Myocyte (in vitro differentiated cells): Measurements from ENCODE around the gene ABCF2. TPM values are rescaled to one million over a fixed set of nuclear protein-coding genes. Genes with fewer than 3 reads are reported as not detected.

Experiments
- DNase-seq: peaks from one replicate; pipeline ENCODE4 v3.0.0-alpha.2; 2012; ENCODE audit warnings: low read depth
- total RNA-seq: library from RNA; depleted of rRNA; stranded (reverse); fragments of >200 nt; gene quantifications from 2 replicates; pipeline ENCODE4 v1.2.3, GENCODE V29; 2014

Gene ABCF2
- total RNA-seq, 1 donor from 2014 or later, result 105 TPM

DNA sequence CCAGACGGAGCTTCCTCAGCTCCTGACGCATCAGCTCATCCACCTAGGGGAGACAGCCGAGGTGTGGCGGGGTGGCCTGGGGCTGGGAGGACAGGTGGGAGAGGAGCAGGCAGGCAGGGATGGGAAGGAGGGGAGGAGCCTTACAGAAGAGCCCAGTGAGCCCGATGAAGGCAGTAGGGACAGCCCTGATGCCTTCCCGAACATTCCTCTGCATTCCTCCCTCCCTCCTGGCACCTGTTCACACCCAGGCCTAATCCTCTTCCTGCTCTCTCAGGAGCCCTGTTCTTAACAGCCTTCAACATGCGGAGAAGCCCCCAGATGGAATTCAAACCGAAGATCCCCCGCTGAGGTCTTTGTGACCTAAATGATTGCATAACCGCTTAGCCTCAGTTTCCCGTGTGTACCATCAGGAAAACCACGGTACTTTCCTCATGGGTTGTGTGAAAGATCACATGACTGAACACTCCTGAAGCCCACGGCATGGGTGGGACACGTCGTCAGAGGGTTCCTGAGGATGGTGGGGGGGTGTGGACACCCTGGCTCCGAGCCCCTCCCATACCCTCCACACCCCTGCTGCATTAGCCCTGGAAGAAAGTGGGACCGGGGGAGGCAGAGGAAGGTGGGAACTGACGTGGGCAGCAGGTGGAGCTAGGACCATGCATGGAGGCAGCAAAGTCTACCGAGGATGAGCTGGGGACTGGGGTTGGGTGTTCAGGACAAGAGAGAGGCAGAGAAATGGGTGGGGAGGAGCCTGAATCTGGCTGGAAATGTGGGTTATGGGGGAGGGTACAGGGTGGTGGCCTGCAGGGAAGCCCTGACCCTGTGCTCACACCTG is 31.2 kb downstream of the ABCF2 start:
- no peak for DNase-seq

DNA sequence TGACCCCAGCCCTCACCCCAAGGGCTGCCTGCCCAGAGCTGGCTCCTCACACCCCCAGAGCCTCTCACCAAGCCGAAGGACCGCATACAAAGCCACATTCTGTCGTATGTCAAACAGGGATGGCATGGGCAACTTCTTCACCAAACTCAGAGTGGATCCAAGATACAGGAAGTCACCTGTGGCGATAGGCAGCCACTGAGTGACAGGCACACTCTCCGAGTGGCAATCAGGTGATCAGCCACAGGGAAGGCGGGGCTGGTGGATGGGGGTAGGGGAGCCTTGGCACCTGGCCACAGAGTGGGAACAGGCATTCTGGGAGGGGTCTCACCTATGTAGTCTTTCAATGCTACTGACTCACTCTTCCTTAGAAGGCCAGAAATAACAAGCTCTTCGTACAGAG is 32.8 kb downstream of the ABCF2 start:
- no peak for DNase-seq

GRCh38 chr7:151193203-151193978 is 33.6 kb downstream of the ABCF2 start:
- DNase-seq, result no peak

DNA sequence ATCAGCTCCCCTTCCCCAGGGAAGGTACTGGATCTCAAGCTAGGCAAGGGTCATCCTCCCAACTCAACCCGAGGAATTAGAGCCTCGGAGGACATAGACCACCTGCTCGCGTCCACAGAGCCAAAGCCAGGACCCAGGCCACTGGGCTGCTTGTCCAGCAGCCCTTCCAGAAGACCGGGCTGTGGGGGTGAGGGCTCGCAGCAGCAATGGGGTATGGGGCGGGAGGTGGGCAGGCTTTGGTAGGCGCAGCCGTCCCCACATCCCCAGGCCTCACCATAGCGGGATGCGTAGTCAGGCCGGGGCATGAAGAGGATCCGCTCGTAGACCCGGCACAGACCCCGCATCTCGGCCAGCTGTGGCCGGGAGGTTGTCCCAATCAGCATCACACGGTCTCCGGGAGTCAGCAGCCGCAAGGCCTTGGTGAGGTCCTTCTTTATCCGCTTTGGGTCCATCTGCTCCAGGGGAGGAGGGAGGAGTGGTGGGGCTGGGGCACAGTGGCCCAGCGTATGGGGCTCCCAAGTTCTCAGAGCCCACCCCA is 34.9 kb downstream of the ABCF2 start:
- no peak for DNase-seq

GRCh38 chr7:151191544-151191943 is 35.5 kb downstream of the ABCF2 start:
- peak; percentile 33 for DNase-seq

DNA sequence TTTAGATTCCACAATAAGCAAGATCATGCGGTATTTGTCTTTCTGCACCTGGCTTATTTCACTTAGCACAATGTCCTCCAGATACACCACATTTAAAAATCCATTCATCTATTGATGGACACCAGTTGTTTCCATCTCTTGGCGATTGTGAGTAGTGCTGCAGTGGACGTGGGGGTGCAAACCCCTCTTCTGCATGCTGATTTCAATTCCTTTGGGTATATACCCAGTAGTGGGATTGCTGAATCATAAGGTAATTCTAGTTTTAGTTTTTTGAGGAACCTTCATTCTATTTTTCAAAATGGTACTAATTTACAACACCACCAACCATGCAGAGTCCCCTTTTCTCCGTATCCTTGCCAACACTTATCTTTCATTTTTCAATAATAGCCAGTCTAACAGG is 38.0 kb downstream of the ABCF2 start:
- no peak for DNase-seq

DNA sequence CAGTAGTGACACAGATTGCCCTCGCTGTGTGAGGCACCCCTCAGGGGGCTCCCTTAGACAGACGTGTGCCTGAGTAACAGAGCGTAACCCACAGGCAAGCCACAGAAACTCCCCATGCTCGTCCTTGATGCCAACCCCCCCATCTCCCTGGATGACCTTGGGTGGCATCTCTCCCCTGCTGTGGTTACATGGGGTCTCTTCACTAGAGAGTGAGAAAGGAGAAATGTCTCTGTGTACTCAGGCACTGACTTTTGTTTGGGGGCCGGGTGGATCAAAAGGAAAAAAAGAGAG is 38.8 kb downstream of the ABCF2 start:
- DNase-seq, result no peak

DNA sequence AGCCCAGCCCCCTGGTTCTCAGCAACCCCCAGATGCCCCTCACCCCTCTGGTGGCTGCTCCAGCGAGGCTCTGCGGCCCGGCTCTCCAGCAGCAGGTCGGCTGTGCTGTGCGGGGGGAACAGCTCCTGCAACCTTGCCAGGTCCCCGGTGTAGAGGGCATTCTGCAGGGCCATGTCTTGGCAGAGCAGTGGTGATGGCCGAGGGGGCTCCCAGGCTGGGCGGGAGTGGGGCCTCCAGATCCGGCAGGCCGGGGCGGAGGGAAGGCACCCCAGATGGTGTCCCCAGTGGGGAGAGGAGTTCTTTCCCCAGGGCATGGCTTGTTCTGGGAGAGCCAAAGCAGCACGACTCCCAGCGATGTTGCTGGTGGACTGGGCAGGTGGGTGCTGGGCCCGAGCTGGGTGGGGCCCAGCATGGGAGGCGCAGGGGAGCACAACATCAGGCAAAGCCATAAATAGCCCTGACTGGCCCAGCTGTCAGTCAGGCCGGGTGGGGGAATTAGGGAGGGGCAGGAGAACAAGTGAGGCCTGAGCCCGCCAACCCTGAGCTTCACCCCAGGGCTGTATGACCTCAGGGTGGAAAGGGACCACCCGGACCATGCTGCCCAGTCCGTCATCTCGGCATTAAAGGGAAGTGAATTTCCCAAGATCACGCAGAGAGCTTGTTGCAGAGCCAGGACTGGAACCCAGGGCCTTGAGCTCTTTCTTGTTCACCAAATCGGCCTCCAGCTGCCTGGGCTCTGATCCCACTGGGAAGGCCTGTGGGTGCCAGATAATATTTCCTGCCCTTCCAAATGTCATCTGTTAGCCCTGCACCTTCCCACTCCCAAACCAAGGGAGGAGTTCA is 39.4 kb downstream of the ABCF2 start:
- peak; percentile 50 for DNase-seq

DNA sequence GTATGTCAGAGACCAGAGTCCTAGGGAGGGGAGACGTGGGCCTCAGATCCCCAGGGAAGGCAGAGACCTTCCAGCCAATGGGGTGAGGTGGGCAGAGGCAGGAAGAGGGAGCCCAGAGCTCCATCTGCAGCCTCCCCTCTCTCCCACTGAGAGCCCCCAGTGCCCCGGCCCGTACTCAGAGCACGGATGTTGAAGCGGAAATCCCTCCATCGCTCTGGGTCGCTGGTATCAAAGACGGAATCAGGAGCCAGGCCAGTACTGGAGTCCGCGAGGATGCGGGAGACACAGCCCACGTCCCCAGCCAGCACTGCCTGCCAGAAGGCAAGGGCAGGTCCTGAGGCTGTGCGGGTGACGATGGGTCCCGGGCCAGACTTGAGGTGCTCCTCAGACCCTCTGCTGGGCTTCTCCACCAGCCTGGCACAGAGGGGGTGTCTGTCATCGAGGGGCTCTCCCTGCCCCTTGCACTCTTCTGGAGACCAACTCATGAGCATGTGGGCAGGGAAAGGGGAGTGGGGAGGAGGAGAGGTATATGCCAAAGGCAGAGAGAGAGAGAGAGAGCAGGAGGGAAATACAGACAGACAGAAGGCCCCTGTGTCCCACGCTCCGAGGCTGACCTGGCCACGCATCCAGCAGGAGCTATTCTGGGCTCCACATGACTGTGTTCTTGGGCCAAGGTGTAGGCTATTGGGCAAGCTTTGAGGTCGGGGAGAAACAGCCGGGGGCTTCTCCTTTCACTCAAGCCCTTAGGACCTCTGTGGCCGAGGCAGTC is 40.2 kb downstream of the ABCF2 start, which contains the start of gene ASB10:
Gene ASB10 (minus strand): TSS at position 611 of the 769 bp plus-strand sequence. CDS start 120 bp downstream, at position 491.
- no peak for DNase-seq

- no peak for DNase-seq
These were observed 41.0 kb downstream of the ABCF2 start for GRCh38 chr7:151185762-151186639.

DNA sequence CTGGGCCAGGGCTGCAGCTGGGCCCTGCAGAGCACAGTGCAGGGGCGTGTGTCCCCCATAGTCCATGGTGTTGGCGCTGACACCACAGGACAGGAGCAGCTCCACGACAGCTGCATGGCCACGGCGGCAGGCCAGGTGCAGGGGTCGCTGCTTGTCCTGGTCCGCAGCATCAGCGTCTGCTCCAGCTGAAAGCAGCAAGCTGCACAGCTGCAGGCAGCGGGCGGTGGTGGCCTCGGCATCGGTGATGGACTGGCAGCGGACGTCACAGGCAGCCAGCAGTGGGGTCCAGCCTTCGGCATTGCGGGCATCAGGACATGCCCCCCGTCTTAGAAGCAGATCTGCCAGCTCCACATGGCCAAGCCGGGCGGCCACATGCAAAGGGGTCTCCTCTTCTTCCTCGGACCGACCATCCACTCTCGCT is 46.0 kb downstream of the ABCF2 start:
- peak; percentile 11 for DNase-seq

GRCh38 chr7:151179946-151180345 is 47.1 kb downstream of the ABCF2 start:
- no peak for DNase-seq

DNA sequence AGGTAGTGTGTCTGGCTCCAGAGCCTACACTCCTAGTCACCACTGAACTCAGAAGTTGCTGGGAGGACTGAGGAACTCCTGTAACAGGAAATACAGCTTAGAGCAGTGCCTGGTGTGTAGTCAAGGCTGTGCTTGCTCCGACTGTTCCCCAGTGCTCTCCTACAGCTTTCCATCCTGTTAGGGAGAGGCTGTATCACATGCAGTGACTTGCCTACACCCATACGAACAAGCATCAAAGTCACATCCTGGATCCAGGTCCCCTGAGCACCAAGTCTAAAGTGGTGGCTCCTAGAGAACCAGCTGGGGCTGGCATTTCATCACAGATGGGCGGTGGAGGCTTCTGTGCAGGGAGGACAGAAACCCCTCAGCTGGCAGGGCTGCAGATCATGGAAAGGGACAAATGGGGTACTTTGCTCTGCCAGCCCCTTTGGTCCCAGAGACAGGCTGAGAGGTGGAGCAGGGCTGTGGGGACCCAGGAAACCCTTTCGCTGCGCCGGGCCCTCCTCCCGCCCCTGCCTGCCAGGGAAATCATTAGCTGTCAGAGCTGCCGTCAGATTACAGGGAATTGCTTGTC is 47.6 kb downstream of the ABCF2 start:
- no peak for DNase-seq

DNA sequence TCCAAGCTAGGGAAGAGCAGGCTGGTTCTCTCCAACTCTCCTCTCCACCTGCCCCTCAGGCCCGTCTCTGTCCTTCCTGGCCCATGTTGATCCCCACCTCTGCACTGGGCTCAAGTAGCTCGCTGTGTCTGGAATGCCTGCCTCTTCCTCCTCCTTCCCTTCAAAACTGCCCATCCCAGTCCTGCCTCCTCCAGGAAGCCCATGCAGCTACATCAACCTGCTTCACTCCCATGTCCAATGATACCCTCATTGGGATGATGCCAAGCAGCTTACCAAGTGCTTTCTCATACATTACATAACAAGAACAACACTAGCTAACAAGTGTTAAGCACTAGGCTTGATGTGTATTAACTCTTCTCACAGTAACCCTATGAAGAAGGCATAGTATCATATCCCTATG is 48.2 kb downstream of the ABCF2 start:
- no peak for DNase-seq

DNA sequence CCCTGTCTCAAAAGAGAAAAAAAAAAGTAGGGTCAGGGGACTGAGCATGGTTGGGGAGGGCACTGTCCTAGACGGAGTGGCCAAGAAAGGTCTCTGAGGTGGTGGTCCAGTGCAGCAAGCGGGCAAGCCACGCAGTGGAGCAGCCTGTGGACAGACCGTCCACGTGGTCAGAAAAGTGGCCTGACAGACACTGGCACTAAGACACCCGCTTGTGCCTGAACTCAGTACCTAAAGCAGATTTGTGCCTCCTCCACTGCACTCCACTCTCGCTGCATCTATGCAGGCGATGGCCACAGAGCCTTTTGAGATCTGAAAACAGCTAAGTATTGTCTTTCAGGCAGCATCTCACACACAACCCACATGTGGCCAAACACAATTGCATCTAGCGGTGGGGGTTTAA is 48.8 kb downstream of the ABCF2 start:
- no peak for DNase-seq

DNA sequence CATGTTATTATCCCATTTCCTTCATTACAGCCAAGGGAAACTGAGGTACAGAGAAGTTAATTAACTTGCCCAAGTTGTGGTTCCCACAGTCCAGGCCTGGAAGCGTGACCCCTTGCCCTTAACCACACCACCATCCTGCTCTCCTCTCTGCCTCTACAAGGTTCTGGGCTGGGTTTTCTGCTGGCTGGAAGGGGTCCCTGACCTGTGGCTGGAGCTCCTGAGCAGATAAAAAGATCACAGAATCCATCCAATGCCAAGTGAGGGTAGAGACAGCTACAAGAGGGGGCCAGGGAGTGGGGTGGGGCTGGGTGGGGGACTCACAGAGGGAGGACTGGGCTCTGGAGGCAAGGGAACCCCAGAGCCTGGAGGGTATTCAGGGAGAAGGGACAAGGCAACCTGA is 49.7 kb downstream of the ABCF2 start:
- no peak for DNase-seq

DNA sequence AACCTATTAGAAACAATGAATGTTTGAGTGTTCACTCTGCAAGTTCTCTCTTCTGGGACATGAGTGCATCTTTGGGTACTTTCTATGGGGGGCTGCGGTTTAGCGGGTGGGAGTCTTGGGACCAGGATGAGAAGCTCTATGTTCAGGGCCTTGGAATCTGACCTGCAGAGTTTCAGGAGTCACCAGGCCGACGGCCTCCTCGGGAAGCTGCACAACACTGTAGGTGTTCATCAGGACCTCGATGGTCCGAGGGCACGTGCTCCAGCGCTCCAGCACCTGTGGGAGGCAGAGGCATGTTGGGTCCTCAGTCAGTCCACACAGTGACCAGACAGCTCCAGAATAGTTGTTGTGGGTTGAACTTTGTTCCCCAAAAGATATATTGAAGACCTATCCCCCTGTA is 50.6 kb downstream of the ABCF2 start:
- DNase-seq, result no peak

GRCh38 chr7:151175793-151176311 is 51.2 kb downstream of the ABCF2 start:
- DNase-seq, result no peak
